ENCODE measurements around the gene TMEM101.
"Not testable (repeated sequence)": the region's sequence is repeated elsewhere in the genome, so short reads cannot be mapped to it uniquely, and the experiment has no call there.

Gene TMEM101

GRCh38 chr17:44014437-44015172, at the start of gene TMEM101:
Gene TMEM101 (minus strand): TSS chr17:44014963. CDS start chr17:44014952, 11 bp downstream.
- DNase-seq (ENCODE audit: low read depth), result peak; percentile 84

GRCh38 chr17:44063704-44064639, 49.2 kb upstream of the TMEM101 start:
- DNase-seq (ENCODE audit: low read depth), result no peak

GRCh38 chr17:44062871-44063270, 48.1 kb upstream of the TMEM101 start:
- DNase-seq (ENCODE audit: low read depth), result no peak

GRCh38 chr17:44061446-44061845, 46.7 kb upstream of the TMEM101 start:
- DNase-seq (ENCODE audit: low read depth), result no peak

DNA sequence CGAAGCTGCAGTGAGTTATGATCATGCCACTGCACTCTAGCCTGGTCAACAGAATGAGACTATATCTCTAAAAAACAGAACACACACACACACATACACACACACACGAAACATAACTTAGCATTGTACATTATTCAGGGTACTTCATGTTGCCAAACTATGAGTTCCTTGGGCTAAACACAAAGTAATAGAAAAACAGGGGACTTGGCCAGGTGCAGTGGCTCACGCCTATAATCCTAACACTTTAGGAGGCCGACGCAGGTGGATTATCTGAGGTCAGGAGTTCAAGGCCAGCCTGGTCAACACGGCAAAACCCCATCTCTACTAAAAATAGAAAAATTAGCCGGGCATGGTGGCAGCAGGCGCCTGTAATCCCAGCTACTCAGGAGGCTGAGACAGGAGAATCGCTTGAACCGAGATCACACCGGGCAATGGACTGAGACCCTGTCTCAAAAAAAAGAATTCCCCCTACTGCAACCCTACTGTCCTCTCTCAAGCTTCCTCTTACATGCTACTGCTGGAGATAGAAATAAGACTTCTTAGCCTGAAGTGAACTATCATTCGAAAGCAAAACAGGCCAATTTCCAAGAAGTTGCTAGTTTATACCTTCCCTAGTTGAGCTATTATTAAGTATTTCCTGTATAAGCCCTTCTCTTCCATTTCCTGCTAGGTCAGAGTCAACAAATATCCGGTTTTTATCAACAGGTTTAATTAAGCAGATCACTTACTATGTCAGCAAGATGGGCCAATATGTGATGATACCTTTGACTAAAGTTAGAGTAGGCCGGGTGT, 44.5 kb upstream of the TMEM101 start:
- DNase-seq (ENCODE audit: low read depth), result no peak

DNA sequence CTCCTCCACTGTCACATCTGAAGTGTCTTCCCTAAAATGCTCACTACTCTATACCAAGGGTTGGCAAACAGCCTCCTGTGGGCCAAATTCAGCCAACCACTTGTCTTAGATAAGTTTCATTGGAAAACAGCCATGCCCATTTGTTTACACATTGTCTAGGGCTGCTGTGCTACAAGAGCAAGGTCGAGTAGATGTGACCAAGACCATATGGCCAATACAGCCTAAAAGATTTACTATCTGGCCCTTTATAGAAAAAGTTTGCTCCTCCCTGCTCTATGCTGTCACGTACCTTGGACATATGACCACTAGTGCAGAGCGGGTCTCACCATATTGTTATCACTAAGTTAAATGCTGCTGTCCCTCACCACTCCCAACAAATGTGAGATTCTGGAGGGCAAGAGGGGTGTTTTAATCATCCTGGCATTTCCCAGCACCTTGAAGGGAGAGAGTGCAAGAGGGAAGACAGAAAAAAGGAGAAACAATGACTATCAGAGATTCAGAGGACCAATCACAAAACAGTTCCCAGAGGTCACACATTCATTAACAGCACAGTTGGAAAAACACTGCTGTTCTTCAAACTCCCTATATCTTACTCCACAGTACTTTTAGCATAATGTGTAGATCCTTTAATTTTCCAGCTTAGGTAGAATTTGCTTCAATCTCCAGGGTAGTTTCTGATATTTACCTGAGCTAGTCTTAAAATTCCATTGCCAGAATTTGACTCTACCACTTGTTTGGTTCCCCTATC, 38.5 kb upstream of the TMEM101 start:
- no peak for DNase-seq (ENCODE audit: low read depth)

GRCh38 chr17:44049294-44050060, 34.7 kb upstream of the TMEM101 start:
- DNase-seq (ENCODE audit: low read depth), result no peak

- not testable (repeated sequence) for DNase-seq (ENCODE audit: low read depth)
Observed at GRCh38 chr17:44046893-44047292, 32.1 kb upstream of the TMEM101 start.

- DNase-seq (ENCODE audit: low read depth), result no peak
Observed at GRCh38 chr17:44045486-44045885, 30.7 kb upstream of the TMEM101 start.

- DNase-seq (ENCODE audit: low read depth), result no peak
Observed at GRCh38 chr17:44044071-44044470, 29.3 kb upstream of the TMEM101 start.

DNA sequence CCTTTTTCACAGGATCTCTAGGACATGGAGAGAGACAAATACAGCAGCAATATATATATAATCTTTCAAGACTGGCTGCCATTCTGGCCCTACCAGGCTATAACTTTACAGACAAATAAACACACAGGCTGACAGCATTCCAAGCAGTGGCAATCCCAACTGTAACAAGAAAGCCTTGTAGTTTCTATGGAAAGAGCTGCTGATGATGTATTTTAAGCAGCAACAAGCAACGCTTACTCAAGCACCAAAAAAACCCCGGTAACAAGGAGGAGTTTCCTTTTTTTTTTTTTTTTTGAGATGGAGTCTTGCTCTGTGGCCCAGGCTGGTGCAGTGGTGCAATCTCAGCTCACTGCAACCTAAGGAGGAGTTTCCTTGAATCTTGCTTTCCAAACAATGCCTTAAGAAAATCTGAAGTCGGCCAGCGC, 28.5 kb upstream of the TMEM101 start:
- no peak for DNase-seq (ENCODE audit: low read depth)

- DNase-seq (ENCODE audit: low read depth), result no peak
Observed at GRCh38 chr17:44039829-44040635, 25.3 kb upstream of the TMEM101 start.

GRCh38 chr17:44038604-44039011, 23.8 kb upstream of the TMEM101 start:
- no peak for DNase-seq (ENCODE audit: low read depth)

DNA sequence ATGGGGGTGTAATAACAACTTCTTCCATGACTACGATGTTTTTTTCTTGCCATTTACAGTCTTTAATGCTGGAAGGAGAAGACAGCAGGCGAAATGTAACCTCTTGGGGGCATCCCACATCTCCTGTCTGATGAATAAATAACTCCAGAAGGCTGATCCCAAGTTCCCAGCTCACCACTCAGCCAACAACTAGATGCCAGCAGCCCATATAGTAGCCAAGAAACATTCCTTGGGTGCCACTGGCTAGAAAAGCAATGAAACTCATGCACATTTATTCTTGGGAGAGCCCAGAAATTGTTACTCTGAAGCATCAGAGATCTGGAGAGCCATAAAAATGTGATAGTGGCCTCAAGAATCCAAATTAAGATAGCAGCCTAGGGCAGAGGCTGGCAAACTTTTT, 22.7 kb upstream of the TMEM101 start:
- DNase-seq (ENCODE audit: low read depth), result no peak

- not testable (repeated sequence) for DNase-seq (ENCODE audit: low read depth)
Observed at GRCh38 chr17:44034688-44035087, 19.9 kb upstream of the TMEM101 start.

DNA sequence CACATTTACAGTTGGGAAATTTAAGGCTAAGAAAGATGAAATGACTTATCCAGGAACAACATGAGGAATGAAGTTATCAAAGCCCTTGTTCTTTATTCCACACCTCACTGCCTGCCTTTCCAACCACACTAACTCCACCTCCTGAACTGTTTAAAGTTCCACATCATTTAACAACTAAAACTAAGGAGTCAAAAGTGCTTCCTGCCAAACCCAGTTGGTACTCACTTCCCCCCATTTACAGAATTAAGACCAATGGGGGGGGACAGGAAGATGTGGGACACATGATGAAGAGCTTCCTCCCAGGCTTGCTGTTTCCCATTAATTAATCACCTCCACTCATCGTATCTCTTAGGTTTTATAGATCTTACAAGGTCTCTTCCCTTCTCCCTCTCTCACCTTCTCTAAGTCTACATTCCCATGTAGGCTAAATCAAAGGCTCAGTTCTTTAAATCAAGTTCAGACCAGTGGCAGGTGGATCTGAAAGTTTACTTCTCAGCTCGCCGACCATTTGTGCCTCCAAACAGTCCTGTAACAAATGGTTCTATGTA, 19.2 kb upstream of the TMEM101 start:
- no peak for DNase-seq (ENCODE audit: low read depth)

DNA sequence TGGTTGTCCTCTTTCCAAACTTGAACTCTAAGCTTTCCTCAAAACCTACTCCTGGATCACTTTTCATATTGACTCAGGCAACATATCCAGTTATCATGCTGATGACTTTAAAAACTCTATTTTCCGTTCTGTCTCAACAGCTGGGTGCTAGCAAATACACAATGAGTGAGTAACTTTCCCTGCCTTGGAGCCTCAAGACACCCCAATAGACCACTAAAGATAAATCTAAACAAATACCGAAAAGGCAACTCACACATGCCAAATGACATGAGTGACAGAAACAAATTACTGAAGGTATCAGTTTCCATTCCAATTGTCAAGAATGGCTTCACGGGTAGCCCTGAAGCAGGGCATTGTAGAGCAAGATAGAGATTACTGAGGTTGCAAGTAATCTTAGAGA, 15.7 kb upstream of the TMEM101 start:
- no peak for DNase-seq (ENCODE audit: low read depth)

- DNase-seq (ENCODE audit: low read depth), result no peak
Observed at GRCh38 chr17:44029736-44030135, 15.0 kb upstream of the TMEM101 start.

DNA sequence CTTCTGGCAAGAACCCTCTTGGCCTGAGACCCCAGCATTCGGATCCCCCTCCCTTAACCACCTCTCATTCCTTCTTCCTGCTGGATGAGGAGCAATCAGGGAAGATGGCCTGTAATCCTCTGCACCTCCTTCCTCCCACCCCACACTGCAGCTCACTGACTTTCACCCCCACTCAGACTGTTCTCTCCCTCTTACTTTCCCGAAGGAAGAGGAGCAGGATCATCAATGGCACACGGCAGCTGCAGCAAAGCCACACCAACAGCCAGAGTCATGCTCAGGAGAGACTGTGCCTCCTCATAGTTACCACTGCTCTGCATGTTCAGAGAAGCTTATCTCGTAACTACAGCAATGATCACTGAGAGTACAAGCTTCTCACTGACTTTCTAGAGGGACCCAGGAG, 10.1 kb upstream of the TMEM101 start:
- no peak for DNase-seq (ENCODE audit: low read depth)

DNA sequence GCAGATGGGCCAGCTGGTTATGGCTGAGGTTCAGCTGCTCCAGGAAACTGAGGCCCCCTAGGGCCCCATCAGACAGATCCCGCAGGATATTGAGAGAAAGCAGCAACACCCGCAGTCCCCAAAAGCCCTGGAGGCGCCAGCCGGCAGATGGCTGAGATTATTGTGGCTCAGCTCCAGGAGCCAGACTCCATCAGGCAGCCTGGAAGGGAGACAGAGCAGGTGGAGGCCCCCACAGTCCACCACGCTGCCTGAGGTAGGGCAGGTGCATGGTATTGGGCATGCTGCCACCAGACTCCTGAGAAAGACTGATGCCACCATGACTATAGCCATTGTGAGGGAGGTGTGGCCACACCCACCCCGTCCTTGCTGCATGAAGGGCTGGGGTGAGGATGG, 9.5 kb upstream of the TMEM101 start:
- no peak for DNase-seq (ENCODE audit: low read depth)

All from CMK (cell line).